Stimulated activated CD8-positive, alpha-beta memory T cell treated with anti-CD3 and anti-CD28 coated beads, Interleukin-12 subunit alpha, Interleukin-12 subunit beta, amount 100 ng/mL, for 1 hour (primary cell): ENCODE data around the gene UMOD.
"Not testable (repeated sequence)": the region's sequence is repeated elsewhere in the genome, so short reads cannot be mapped to it uniquely, and the experiment has no call there.

Experiments used
- DNase-seq: peaks from one replicate; pipeline ENCODE4 v3.0.0-alpha.2; 2020; ENCODE audit warnings: low read depth

UMOD gene

GRCh38 chr16:20321051-20321450 lies 31.5 kb downstream of the UMOD start:
- not testable (repeated sequence) for DNase-seq

- no peak for DNase-seq
Observed at GRCh38 chr16:20320592-20320991, 31.9 kb downstream of the UMOD start.

GRCh38 chr16:20320178-20320577 lies 32.3 kb downstream of the UMOD start:
- no peak for DNase-seq

- DNase-seq: no peak
Observed at GRCh38 chr16:20319406-20319805, 33.1 kb downstream of the UMOD start.

- no peak for DNase-seq
Observed at GRCh38 chr16:20318437-20318836, 34.1 kb downstream of the UMOD start.

- DNase-seq: no peak
Observed at GRCh38 chr16:20318006-20318405, 34.5 kb downstream of the UMOD start.

- DNase-seq: no peak
Observed at GRCh38 chr16:20317117-20317516, 35.4 kb downstream of the UMOD start.

GRCh38 chr16:20316715-20317114 lies 35.8 kb downstream of the UMOD start:
- no peak for DNase-seq

GRCh38 chr16:20315764-20316163 lies 36.8 kb downstream of the UMOD start:
- DNase-seq: no peak

GRCh38 chr16:20314575-20314974 lies 37.9 kb downstream of the UMOD start:
- DNase-seq: no peak

- DNase-seq: no peak
Observed at GRCh38 chr16:20313741-20314140, 38.8 kb downstream of the UMOD start.

GRCh38 chr16:20312536-20313095 lies 39.9 kb downstream of the UMOD start:
- not testable (repeated sequence) for DNase-seq

GRCh38 chr16:20311548-20311947 lies 41.0 kb downstream of the UMOD start:
- no peak for DNase-seq

GRCh38 chr16:20310421-20311395 lies 41.8 kb downstream of the UMOD start:
- no peak for DNase-seq

GRCh38 chr16:20309786-20310185 lies 42.7 kb downstream of the UMOD start:
- no peak for DNase-seq

GRCh38 chr16:20308801-20309590 lies 43.5 kb downstream of the UMOD start:
- no peak for DNase-seq

- DNase-seq: no peak
Observed at GRCh38 chr16:20308266-20308665, 44.2 kb downstream of the UMOD start.

GRCh38 chr16:20307791-20308190 lies 44.7 kb downstream of the UMOD start:
- DNase-seq: no peak

- DNase-seq: no peak
Observed at GRCh38 chr16:20307240-20307671, 45.3 kb downstream of the UMOD start.

- no peak for DNase-seq
Observed at GRCh38 chr16:20306401-20306800, 46.1 kb downstream of the UMOD start.

- no peak for DNase-seq
Observed at GRCh38 chr16:20303012-20303411, 49.5 kb downstream of the UMOD start.

- DNase-seq: no peak
Observed at GRCh38 chr16:20302389-20302788, 50.1 kb downstream of the UMOD start.

GRCh38 chr16:20301840-20302239 lies 50.7 kb downstream of the UMOD start:
- no peak for DNase-seq
